GM21367 (cell line): ENCODE results near the gene APOBEC3F.
A peak's percentile ranks its signal among the peaks of the same experiment; 100 is the strongest.
"Not testable (repeated sequence)": the region's sequence is repeated elsewhere in the genome, so short reads cannot be mapped to it uniquely, and the experiment has no call there.

Experiments
- ATAC-seq: cut with Tn5 transposase; IDR thresholded peaks from one replicate; pipeline ENCODE4 v1.9.1; 2021; ENCODE audit not compliant: unreplicated experiment

The APOBEC3F gene

GRCh38 chr22:39068033-39068785 is 27.5 kb downstream of the APOBEC3F start:
- ATAC-seq = no peak

- no peak for ATAC-seq
These were observed 29.5 kb downstream of the APOBEC3F start for GRCh38 chr22:39070186-39070585.

- not testable (repeated sequence) for ATAC-seq
These were observed 31.9 kb downstream of the APOBEC3F start for GRCh38 chr22:39072581-39072981.

DNA sequence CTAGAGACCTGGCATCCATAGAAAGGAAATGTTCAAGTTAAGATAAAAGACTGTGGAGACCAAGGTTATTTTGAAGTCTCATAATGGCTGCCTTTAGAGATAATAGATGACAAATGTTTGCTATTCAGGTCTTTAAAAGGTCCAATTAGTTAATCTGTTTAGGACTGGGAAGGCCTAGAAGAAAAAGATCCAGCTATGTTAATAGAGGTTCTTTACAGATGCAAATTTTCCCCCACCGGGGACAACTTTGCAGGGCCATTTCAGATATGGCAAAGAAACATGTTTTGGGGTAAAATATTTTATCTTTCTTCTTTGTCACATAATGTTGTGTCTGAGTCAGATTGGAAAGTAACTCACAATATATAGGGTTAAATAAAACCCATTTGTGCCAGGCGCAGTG is 33.3 kb downstream of the APOBEC3F start:
- no peak for ATAC-seq

- not testable (repeated sequence) for ATAC-seq
These were observed 35.7 kb downstream of the APOBEC3F start for GRCh38 chr22:39076155-39077025.

- ATAC-seq = peak; percentile 53
These were observed 36.6 kb downstream of the APOBEC3F start, which contains the start of gene APOBEC3G for GRCh38 chr22:39077026-39077840. Gene APOBEC3G (plus strand): TSS chr22:39077275. CDS start chr22:39077362, 87 bp downstream.

- not testable (repeated sequence) for ATAC-seq
These were observed 37.2 kb downstream of the APOBEC3F start for GRCh38 chr22:39077912-39078311.

GRCh38 chr22:39078329-39078728 is 37.7 kb downstream of the APOBEC3F start:
- no peak for ATAC-seq

GRCh38 chr22:39079054-39079637 is 38.5 kb downstream of the APOBEC3F start:
- not testable (repeated sequence) for ATAC-seq

GRCh38 chr22:39080052-39080762 is 39.5 kb downstream of the APOBEC3F start:
- ATAC-seq = no peak

- ATAC-seq = no peak
These were observed 40.4 kb downstream of the APOBEC3F start for GRCh38 chr22:39081016-39081415.

GRCh38 chr22:39081598-39081997 is 40.9 kb downstream of the APOBEC3F start:
- ATAC-seq = no peak

GRCh38 chr22:39083212-39084165 is 42.8 kb downstream of the APOBEC3F start:
- ATAC-seq = no peak

DNA sequence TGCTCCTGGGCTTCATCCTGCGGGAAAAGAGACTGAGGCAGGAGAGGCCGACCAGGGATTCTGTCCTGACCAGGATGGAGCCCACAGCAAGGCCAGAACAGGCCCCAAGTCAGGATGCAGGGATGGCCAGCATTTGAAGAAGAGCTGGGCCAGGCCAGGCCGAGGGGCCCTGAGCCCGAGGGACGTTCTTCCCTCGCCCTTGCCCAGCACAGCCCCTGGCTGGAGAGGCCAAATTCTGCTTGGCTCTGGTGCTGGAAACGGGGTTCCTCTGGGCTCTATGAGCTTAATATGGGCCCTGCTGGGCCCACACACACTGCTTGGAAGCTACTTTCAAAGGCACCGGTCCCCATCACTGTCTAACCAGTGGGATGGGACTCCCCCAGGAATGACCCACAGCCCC is 44.0 kb downstream of the APOBEC3F start:
- ATAC-seq = no peak

DNA sequence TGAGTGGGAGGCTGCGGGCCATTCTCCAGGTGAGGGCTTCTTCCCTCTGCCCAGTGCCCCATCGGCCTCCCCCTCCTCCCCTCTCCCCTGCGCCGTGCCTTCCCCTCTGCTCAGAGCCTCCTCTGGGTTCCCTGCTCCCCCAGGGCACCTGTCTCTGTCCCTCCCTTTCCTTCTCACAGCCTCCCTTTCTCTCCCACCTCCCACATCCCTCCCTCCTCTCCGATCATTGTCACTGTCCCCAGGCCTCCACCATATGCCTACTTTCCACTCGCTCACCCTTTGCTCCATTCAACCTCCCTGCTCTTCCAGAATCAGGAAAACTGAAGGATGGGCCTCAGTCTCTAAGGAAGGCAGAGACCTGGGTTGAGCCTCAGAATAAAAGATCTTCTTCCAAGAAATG is 46.4 kb downstream of the APOBEC3F start:
- no peak for ATAC-seq

GRCh38 chr22:39087881-39088684 is 47.4 kb downstream of the APOBEC3F start:
- ATAC-seq = no peak

- ATAC-seq = no peak
These were observed 48.0 kb downstream of the APOBEC3F start for GRCh38 chr22:39088685-39089032.

- ATAC-seq = no peak
These were observed 49.3 kb downstream of the APOBEC3F start for GRCh38 chr22:39089928-39090327.
